PC-3 (cell line): ENCODE data around the gene DOCK1. TPM values are rescaled to one million over a fixed set of nuclear protein-coding genes. Genes with fewer than 3 reads are reported as not detected.

Experiments
- ATAC-seq: fragments of 200-7000 bp; cut with Tn5 transposase; 2 replicates; pipeline ENCODE4 v1.9.1; 2020; ENCODE audit warnings: mild to moderate bottlenecking, moderate library complexity
- BruUV-seq: library from RNA; stranded (reverse); fragments of 400-500 nt; replicated peaks from 2 replicates; lab custom pipeline; 2021; lab: Mats Ljungman, UMichigan
- CTCF ChIA-PET: fragments of 300-600 bp; sonication (Branson Sonifier 250); formaldehyde crosslinking; loops from one replicate; lab custom pipeline; 2022; ENCODE audit warnings: antibody characterized with exemption; lab: Charles Lee
- POLR2A ChIA-PET: fragments of 300-600 bp; sonication (Branson Sonifier 250); formaldehyde crosslinking; loops from one replicate; lab custom pipeline; 2022; ENCODE audit warnings: antibody characterized with exemption; ENCODE audit not compliant: unreplicated experiment; lab: Charles Lee
- DNase-seq: peaks from one replicate; pipeline ENCODE4 v3.0.0-alpha.2; 2015
- H2AFZ ChIP-seq: fragments of 300-600 bp; sonication (generic); 2 replicates; pipeline ENCODE4 v1.6.0; 2016; ENCODE audit warnings: antibody characterized with exemption, low read length
- H3F3A ChIP-seq: fragments of 300-600 bp; sonication (generic); one replicate; pipeline ENCODE4 v1.6.0; 2017; ENCODE audit warnings: antibody characterized with exemption, low read length, control low read depth, mild to moderate bottlenecking; ENCODE audit not compliant: unreplicated experiment
- H3K27ac ChIP-seq: fragments of 300-600 bp; sonication (generic); 2 replicates; pipeline ENCODE4 v1.5.1; 2016; ENCODE audit warnings: mild to moderate bottlenecking, low read length
- H3K27me3 ChIP-seq: fragments of 300-600 bp; sonication (generic); 2 replicates; pipeline ENCODE4 v1.6.1; 2016; ENCODE audit warnings: low read length, mixed read lengths
- H3K36me3 ChIP-seq: fragments of 300-600 bp; sonication (generic); 2 replicates; pipeline ENCODE4 v1.6.1; 2016; ENCODE audit warnings: low read depth, mixed run types, low read length, mixed read lengths
- H3K4me1 ChIP-seq: fragments of 300-600 bp; sonication (generic); 2 replicates; pipeline ENCODE4 v1.5.1; 2016; ENCODE audit warnings: low read length; ENCODE audit not compliant: insufficient read depth
- H3K4me2 ChIP-seq: fragments of 300-600 bp; sonication (generic); 2 replicates; pipeline ENCODE4 v1.6.0; 2016; ENCODE audit warnings: low read length
- H3K4me3 ChIP-seq: fragments of 300-600 bp; sonication (generic); 2 replicates; pipeline ENCODE4 v1.5.1; 2016; ENCODE audit warnings: mild to moderate bottlenecking, low read length, mixed read lengths
- H3K79me2 ChIP-seq: fragments of 300-600 bp; sonication (generic); 2 replicates; pipeline ENCODE4 v1.6.1; 2017; ENCODE audit warnings: low read length, mixed read lengths
- H3K9ac ChIP-seq: fragments of 300-600 bp; sonication (generic); 2 replicates; pipeline ENCODE4 v1.6.0; 2016; ENCODE audit warnings: mild to moderate bottlenecking, low read length
- H3K9me2 ChIP-seq: fragments of 300-600 bp; sonication (generic); replicated peaks from 2 replicates; pipeline ENCODE4 v1.6.1; 2016; ENCODE audit warnings: mixed run types, low read length, mixed read lengths
- H3K9me3 ChIP-seq: fragments of 300-600 bp; sonication (generic); 2 replicates; pipeline ENCODE4 v1.6.1; 2016; ENCODE audit warnings: low read length, mixed read lengths
- H4K20me1 ChIP-seq: fragments of 300-600 bp; sonication (generic); 2 replicates; pipeline ENCODE4 v1.6.1; 2016; ENCODE audit warnings: low read length, mixed read lengths
- CTCF ChIP-seq: fragments of 300-600 bp; sonication (generic); conservative IDR thresholded peaks from 2 replicates; pipeline ENCODE4 v1.5.1; 2017; ENCODE audit warnings: antibody characterized with exemption, low read depth, mild to moderate bottlenecking, low read length
- EZH2 ChIP-seq: fragments of 300-600 bp; sonication (generic); IDR thresholded peaks from one replicate; pipeline ENCODE4 v1.6.1; 2017; ENCODE audit warnings: antibody characterized with exemption, mild to moderate bottlenecking, low read length; ENCODE audit not compliant: unreplicated experiment
- EZH2phosphoT487 ChIP-seq: fragments of 300-600 bp; sonication (generic); IDR thresholded peaks from 2 replicates; pipeline ENCODE4 v1.6.1; 2018; ENCODE audit warnings: mild to moderate bottlenecking, antibody characterized with exemption, low read length, borderline replicate concordance
- intact Hi-C: fragments of 100-400 bp; cut with micrococcal nuclease; formaldehyde crosslinking; loops from 2 replicates; pipeline ENCODE4 v1.9.0; 2023
- total RNA-seq: library from RNA; depleted of rRNA; stranded (reverse); fragments of >200 nt; gene quantifications from 2 replicates; pipeline ENCODE4 v1.2.3, GENCODE V29; 2014

Gene DOCK1
- total RNA-seq, 1 experiment from 2014 or later, result 34.3 TPM

- Histone ChIP-seq H3K9ac (no peak overlapping the region), H3K79me2 (no peaks in the 10 kb centered on the region), H3K4me2 (no peak overlapping the region), H2AFZ (no peak overlapping the region), H4K20me1 (no peaks in the 10 kb centered on the region), H3F3A (no peaks in the 10 kb centered on the region), H3K4me1 (no peaks in the 10 kb centered on the region), H3K27me3 (no peaks in the 10 kb centered on the region), H3K9me2 (no peaks in the 10 kb centered on the region), H3K36me3 (peaks cover 8% of the 10 kb centered on the region; the same call in 1 of the 2 replicates), H3K27ac (no peak overlapping the region), H3K9me3 (no peaks in the 10 kb centered on the region), H3K4me3 (no peak overlapping the region)
- no TSS peak for BruUV-seq
- intact Hi-C loops, result no loop called here
- no peak for ATAC-seq
- CTCF ChIA-PET, result no interaction called here
- TF ChIP-seq EZH2phosphoT487 (no peak), EZH2 (no peak), CTCF (no peak)
- POLR2A ChIA-PET, result no interaction called here
- no peak for DNase-seq
These were observed 128.9 kb downstream of the DOCK1 start for GRCh38 chr10:127034034-127034633.

- H3K27me3 ChIP-seq, result no peaks in the 10 kb centered on the region
- BruUV-seq, result no TSS peak
- peaks cover 9% of the 10 kb centered on the region; the same call in 1 of the 2 replicates for H3K36me3 ChIP-seq
- ATAC-seq, result no peak
- no peaks in the 10 kb centered on the region for H3K4me1 ChIP-seq
- H2AFZ ChIP-seq, result no peak overlapping the region
- no peak overlapping the region for H3K27ac ChIP-seq
- no peaks in the 10 kb centered on the region for H3K9me3 ChIP-seq
- no peaks in the 10 kb centered on the region for H3F3A ChIP-seq
- no peaks in the 10 kb centered on the region for H4K20me1 ChIP-seq
- no peak overlapping the region for H3K9ac ChIP-seq
- ChIA-PET POLR2A (no interaction called here), CTCF (no interaction called here)
- no peaks in the 10 kb centered on the region for H3K9me2 ChIP-seq
- no peak overlapping the region for H3K4me2 ChIP-seq
- intact Hi-C loops, result no loop called here
- no peak for DNase-seq
- H3K79me2 ChIP-seq, result no peaks in the 10 kb centered on the region
- TF ChIP-seq CTCF (no peak), EZH2phosphoT487 (no peak), EZH2 (no peak)
- H3K4me3 ChIP-seq, result no peak overlapping the region
These were observed 129.6 kb downstream of the DOCK1 start for GRCh38 chr10:127034790-127035189.

- Histone ChIP-seq H3K4me1 (peaks cover 3% of the 10 kb centered on the region), H3K4me2 (no peak overlapping the region), H3K9me3 (no peaks in the 10 kb centered on the region), H3K27ac (no peak overlapping the region), H3K9ac (no peak overlapping the region), H4K20me1 (no peaks in the 10 kb centered on the region), H3K36me3 (peaks cover 17% of the 10 kb centered on the region), H3K9me2 (no peaks in the 10 kb centered on the region), H3F3A (no peaks in the 10 kb centered on the region), H2AFZ (no peak overlapping the region), H3K4me3 (no peak overlapping the region), H3K79me2 (no peaks in the 10 kb centered on the region), H3K27me3 (no peaks in the 10 kb centered on the region)
- ChIA-PET POLR2A (no interaction called here), CTCF (no interaction called here)
- ATAC-seq (no peak), DNase-seq (no peak)
- intact Hi-C loops, result no loop called here
- TF ChIP-seq EZH2phosphoT487 (no peak), EZH2 (no peak)
- no TSS peak for BruUV-seq
These were observed 130.6 kb downstream of the DOCK1 start for GRCh38 chr10:127035827-127036226.
